ENCODE results near the gene PGAM5. TPM values are rescaled to one million over a fixed set of nuclear protein-coding genes. Genes with fewer than 3 reads are reported as not detected.

Gene PGAM5
- total RNA-seq, 1 experiment from 2014 or later: 112 TPM

GRCh38 chr12:132664206-132665148, 46.2 kb upstream of the PGAM5 start:
- Histone ChIP-seq H3K14ac (ENCODE audit: insufficient read depth, low read length) (no peak overlapping the region), H3T11ph (ENCODE audit: low read length) (no peak overlapping the region), H3K9ac (ENCODE audit: extremely low read depth, insufficient read length, low read length) (no peak overlapping the region), H3K27me3 (ENCODE audit: insufficient read depth, low read length) (no peaks in the 10 kb centered on the region), H3K4ac (ENCODE audit: low read depth, low read length) (no peak overlapping the region), H2AK5ac (ENCODE audit: insufficient read length, low read length) (no peak overlapping the region), H2BK5ac (ENCODE audit: insufficient read length, low read length) (no peak overlapping the region), H2BK120ac (ENCODE audit: low read depth, low read length, poor library complexity, severe bottlenecking) (no peak overlapping the region), H2BK12ac (ENCODE audit: insufficient read length, low read depth, low read length) (no peak overlapping the region), H3K79me2 (ENCODE audit: insufficient read depth, low read length) (no peaks in the 10 kb centered on the region), H4K8ac (replicated peaks; ENCODE audit: insufficient read length, low read depth, low read length) (no peak overlapping the region), H4K91ac (ENCODE audit: insufficient read length, low read depth, low read length) (no peak overlapping the region), H3K56ac (ENCODE audit: insufficient read length, low read depth, low read length) (no peak overlapping the region), H3K23ac (ENCODE audit: insufficient read length, low read depth, low read length) (no peak overlapping the region), H3K27ac (ENCODE audit: insufficient read length, low read depth, low read length) (no peak overlapping the region), H3K4me2 (ENCODE audit: insufficient read depth, insufficient read length, low read length) (no peak overlapping the region), H2AFZ (ENCODE audit: low read length) (no peak overlapping the region), H3K9me3 (ENCODE audit: control insufficient read depth, low read depth, low read length) (no peaks in the 10 kb centered on the region), H4K20me1 (ENCODE audit: control insufficient read depth, insufficient read depth, insufficient read length) (no peaks in the 10 kb centered on the region), H3K23me2 (ENCODE audit: insufficient read length, low read depth, low read length, poor library complexity, severe bottlenecking) (no peaks in the 10 kb centered on the region), H2BK15ac (ENCODE audit: low read depth, low read length) (no peak overlapping the region), H3K18ac (ENCODE audit: insufficient read length, low read depth, low read length) (no peak overlapping the region), H4K5ac (ENCODE audit: insufficient read length, low read depth, low read length) (no peak overlapping the region), H2BK20ac (ENCODE audit: low read depth, low read length, poor library complexity, severe bottlenecking) (no peak overlapping the region), H3K79me1 (ENCODE audit: insufficient read depth, low read depth, low read length, poor library complexity, severe bottlenecking) (no peaks in the 10 kb centered on the region), H3K4me1 (ENCODE audit: insufficient read depth, low read length) (no peaks in the 10 kb centered on the region)
- WGBS (ENCODE audit: extremely low coverage, insufficient read length, low lambda C conversion rate): no CpG with 5 or more reads among the region's 21 CpGs
- Mint-ChIP-seq H3K4me3 (peak overlapping the region in 1 of 2 experiments; percentile 38; a peak in 1 of 5 replicates), H3K36me3 (ENCODE audit: insufficient read depth in 1 of 3, low read depth in 3 of 3) (peaks cover 70 to 98% (median 95%) of the 10 kb centered on the region in 3 experiments; a peak in 6 of 7 replicates), H3K4me1 (no peaks in the 10 kb centered on the region), H3K9me3 (no peaks in the 10 kb centered on the region), H3K27ac (peak overlapping the region in 1 of 3 experiments; percentile 68; a peak in 3 of 7 replicates), H3K27me3 (ENCODE audit: low read depth) (no peaks in the 10 kb centered on the region)
- DNase-seq: no peak
- TF ChIP-seq CTCF (conservative IDR thresholded peaks at IDR 0.05): no peak

Data from H9 (cell line).